HCT116 (cell line): ENCODE results near the gene CDCP1. TPM values are rescaled to one million over a fixed set of nuclear protein-coding genes. Genes with fewer than 3 reads are reported as not detected.

ENCODE experiments used
- ATAC-seq: fragments of 200-7000 bp; cut with Tn5 transposase; 2 replicates; pipeline ENCODE4 v1.9.1; 2020; ENCODE audit warnings: mild to moderate bottlenecking, moderate library complexity
- BruUV-seq: library from RNA; stranded (reverse); fragments of 400-500 nt; replicated peaks from 2 replicates; lab custom pipeline; 2021; lab: Mats Ljungman, UMichigan
- CTCF ChIA-PET: fragments of 300-600 bp; sonication (Branson Sonifier 250); formaldehyde crosslinking; loops from one replicate; lab custom pipeline; 2021; ENCODE audit warnings: antibody characterized with exemption; lab: Charles Lee
- POLR2A ChIA-PET: fragments of 300-600, 350-600 bp; sonication (Branson Sonifier 250); formaldehyde crosslinking; loops from one replicate; lab custom pipeline; 2021; ENCODE audit warnings: antibody characterized with exemption; lab: Charles Lee
- RAD21 ChIA-PET, 2 experiments: fragments of 300-600 bp; sonication (Branson Sonifier 250); formaldehyde crosslinking; loops; one replicate each; lab custom pipeline; 2023; ENCODE audit warnings: low total read pairs in 2 of 2; ENCODE audit not compliant: uncharacterized antibody in 2 of 2, unreplicated experiment in 2 of 2, low non-redundant PET in 1 of 2; lab: Charles Lee
- DNase-seq: peaks from one replicate; pipeline ENCODE4 v3.0.0-alpha.2; 2010; ENCODE audit warnings: low read depth, low spot score
- H2AFZ ChIP-seq: fragments of 200-600 bp; shearing (Covaris generic), sonication (generic); 2 replicates; pipeline ENCODE4 v1.6.1; 2017; ENCODE audit warnings: low read depth, mixed run types, mixed read lengths, antibody characterized with exemption, low read length; ENCODE audit not compliant: poor library complexity, severe bottlenecking
- H3K27ac ChIP-seq: 2 replicates; pipeline ENCODE4 v1.5.1; 2012; ENCODE audit warnings: low read depth, low read length
- H3K27me3 ChIP-seq: fragments of 200-600 bp; sonication (generic); 2 replicates; pipeline ENCODE4 v1.6.1; 2016; ENCODE audit warnings: mixed run types, low read length, mixed read lengths; ENCODE audit not compliant: insufficient read depth
- H3K36me3 ChIP-seq, 2 experiments: fragments of 200-500 bp in 1 of 2; fragments of 200-600 bp in 1 of 2; sonication (Bioruptor generic) in 1 of 2; sonication (generic) in 1 of 2; 2 replicates each; pipeline versions ENCODE4 v1.5.1 to v1.6.1; 2014 to 2016; ENCODE audit warnings: low read length in 2 of 2, inconsistent platforms in 1 of 2, mixed read lengths in 1 of 2, mixed run types in 1 of 2; ENCODE audit not compliant: insufficient read depth in 2 of 2, control insufficient read depth in 1 of 2
- H3K4me1 ChIP-seq, 2 experiments: fragments of 200-600 bp in 1 of 2; sonication (generic) in 1 of 2; 2 replicates each; pipeline versions ENCODE4 v1.5.1 to v1.6.1; 2012 to 2017; ENCODE audit warnings: low read length in 2 of 2, inconsistent platforms in 1 of 2, mild to moderate bottlenecking in 1 of 2, mixed read lengths in 1 of 2, mixed run types in 1 of 2, moderate library complexity in 1 of 2; ENCODE audit not compliant: insufficient read depth in 2 of 2, control insufficient read depth in 1 of 2
- H3K4me2 ChIP-seq: fragments of 200-600 bp; sonication (generic); 2 replicates; pipeline ENCODE4 v1.6.1; 2017; ENCODE audit warnings: mixed run types, low read length, mixed read lengths
- H3K4me3 ChIP-seq, 2 experiments: fragments of 200-600 bp in 1 of 2; sonication (generic) in 1 of 2; replicated peaks in 1 of 2; 2 replicates each; pipeline ENCODE4 v1.5.1; 2011 to 2016; ENCODE audit warnings: low read length in 2 of 2, control low read depth in 1 of 2, low read depth in 1 of 2, mild to moderate bottlenecking in 1 of 2, mixed read lengths in 1 of 2, mixed run types in 1 of 2
- H3K79me2 ChIP-seq: fragments of 200-600 bp; sonication (generic); 2 replicates; pipeline ENCODE4 v1.6.1; 2017; ENCODE audit warnings: mild to moderate bottlenecking, mixed run types, low read length, moderate library complexity, mixed read lengths; ENCODE audit not compliant: insufficient read depth
- H3K9ac ChIP-seq: fragments of 200-600 bp; sonication (generic); 2 replicates; pipeline ENCODE4 v1.6.1; 2016; ENCODE audit warnings: low read length, mixed read lengths
- H3K9me2 ChIP-seq: fragments of 200-600 bp; sonication (generic), shearing (Covaris generic); 2 replicates; pipeline ENCODE4 v1.6.1; 2017; ENCODE audit warnings: mixed run types, mild to moderate bottlenecking, moderate library complexity; ENCODE audit not compliant: insufficient read depth
- H3K9me3 ChIP-seq, 2 experiments: fragments of 200-500 bp in 1 of 2; fragments of 200-600 bp in 1 of 2; sonication (Bioruptor generic) in 1 of 2; sonication (generic) in 1 of 2; 2 replicates each; pipeline ENCODE4 v1.6.1; 2014 to 2017; ENCODE audit warnings: low read length in 2 of 2, mixed read lengths in 2 of 2, inconsistent platforms in 1 of 2, low read depth in 1 of 2, mild to moderate bottlenecking in 1 of 2, mixed run types in 1 of 2, moderate library complexity in 1 of 2; ENCODE audit not compliant: control insufficient read depth in 1 of 2, insufficient read depth in 1 of 2
- H4K20me1 ChIP-seq: fragments of 200-600 bp; sonication (generic), shearing (Covaris generic); 2 replicates; pipeline ENCODE4 v1.6.1; 2017; ENCODE audit warnings: mixed run types, mild to moderate bottlenecking, moderate library complexity; ENCODE audit not compliant: insufficient read depth
- EZH2phosphoT487 ChIP-seq: fragments of 200-600 bp; IDR thresholded peaks from 2 replicates; pipeline ENCODE4 v1.6.1; 2018; ENCODE audit warnings: antibody characterized with exemption, borderline replicate concordance
- FOSL1 ChIP-seq: IDR thresholded peaks from 2 replicates; pipeline ENCODE4 v1.6.1; 2012; ENCODE audit warnings: low read depth
- MAX ChIP-seq: IDR thresholded peaks from 2 replicates; pipeline ENCODE4 v1.6.1; 2012
- POLR2A ChIP-seq: IDR thresholded peaks from 2 replicates; pipeline ENCODE4 v1.7.0; 2011; ENCODE audit warnings: borderline replicate concordance; ENCODE audit not compliant: insufficient read depth, insufficient read length; ENCODE audit errors: extremely low read depth
- RAD21 ChIP-seq: IDR thresholded peaks from 2 replicates; pipeline ENCODE4 v1.6.1; 2012; ENCODE audit warnings: low read depth, mild to moderate bottlenecking
- SIN3A ChIP-seq: IDR thresholded peaks from 2 replicates; pipeline ENCODE4 v1.6.1; 2012; ENCODE audit warnings: low read depth
- SP1 ChIP-seq: IDR thresholded peaks from 2 replicates; pipeline ENCODE4 v1.6.1; 2012; ENCODE audit warnings: low read depth
- YY1 ChIP-seq: IDR thresholded peaks from 2 replicates; pipeline ENCODE4 v1.6.1; 2011; ENCODE audit warnings: low read length, low read depth, moderate library complexity, mild to moderate bottlenecking; ENCODE audit not compliant: insufficient replicate concordance; ENCODE audit errors: extremely low read depth
- ZFX ChIP-seq: fragments of 450-650 bp; IDR thresholded peaks from 2 replicates; pipeline ENCODE4 v1.6.1; 2017
- ZNF274 ChIP-seq: fragments of 200-500 bp; sonication (Bioruptor generic); IDR thresholded peaks from 2 replicates; pipeline ENCODE4 v1.6.1; 2014; ENCODE audit warnings: mild to moderate bottlenecking, low read depth, low read length, inconsistent platforms
- intact Hi-C: fragments of 100-400 bp; cut with micrococcal nuclease; formaldehyde crosslinking; loops from 2 replicates; pipeline ENCODE4 v1.10.0; 2022
- total RNA-seq: library from RNA; stranded (reverse); gene quantifications from one replicate; pipeline ENCODE4 v1.2.1, GENCODE V29; 2021; ENCODE audit not compliant: unreplicated experiment
- TF ChIP-seq, protein P1 (sequence below): IDR thresholded peaks from 2 replicates; pipeline ENCODE4 v1.6.1; 2011; ENCODE audit warnings: mild to moderate bottlenecking, low read length, moderate library complexity; ENCODE audit not compliant: insufficient replicate concordance; ENCODE audit errors: extremely low read depth
- TF ChIP-seq, protein P2 (sequence below): IDR thresholded peaks from 2 replicates; pipeline ENCODE4 v1.6.1; 2012; ENCODE audit warnings: low read depth

CDCP1 gene
- total RNA-seq, 1 experiment from 2014 or later = 196 TPM

- Histone ChIP-seq H3K9me2 (no peaks in the 10 kb centered on the region), H3K9ac (no peak overlapping the region), H2AFZ (no peak overlapping the region), H3K27ac (no peak overlapping the region), H4K20me1 (no peaks in the 10 kb centered on the region), H3K4me3 (no peak overlapping the region), H3K27me3 (no peaks in the 10 kb centered on the region), H3K4me1 (peaks cover 0 to under 1% of the 10 kb centered on the region in 2 experiments; a peak in 1 of 4 replicates), H3K4me2 (no peak overlapping the region), H3K79me2 (no peaks in the 10 kb centered on the region), H3K9me3 (no peaks in the 10 kb centered on the region), H3K36me3 (no peaks in the 10 kb centered on the region)
- ATAC-seq = no peak
- ChIA-PET POLR2A (interaction anchor here (0.9 kb wide), 1 partner anchor 11 kb away, joined by 3 read pairs; no protein-coding TSS in a partner anchor), CTCF (no interaction called here), RAD21 (no interaction called here)
- BruUV-seq = no TSS peak
- intact Hi-C loops = no loop called here
- TF ChIP-seq ZFX = no peak
- no peak for TF ChIP-seq POLR2A
- no peak for TF ChIP-seq SP1
- TF ChIP-seq MAX = no peak
- no peak for TF ChIP-seq FOSL1
- TF ChIP-seq YY1 = no peak
- TF ChIP-seq ZNF274 = no peak
- TF ChIP-seq EZH2phosphoT487 = no peak
- TF ChIP-seq SIN3A = no peak
- DNase-seq = no peak
These were observed 42.8 kb upstream of the CDCP1 start for GRCh38 chr3:45188719-45189659.

DNA sequence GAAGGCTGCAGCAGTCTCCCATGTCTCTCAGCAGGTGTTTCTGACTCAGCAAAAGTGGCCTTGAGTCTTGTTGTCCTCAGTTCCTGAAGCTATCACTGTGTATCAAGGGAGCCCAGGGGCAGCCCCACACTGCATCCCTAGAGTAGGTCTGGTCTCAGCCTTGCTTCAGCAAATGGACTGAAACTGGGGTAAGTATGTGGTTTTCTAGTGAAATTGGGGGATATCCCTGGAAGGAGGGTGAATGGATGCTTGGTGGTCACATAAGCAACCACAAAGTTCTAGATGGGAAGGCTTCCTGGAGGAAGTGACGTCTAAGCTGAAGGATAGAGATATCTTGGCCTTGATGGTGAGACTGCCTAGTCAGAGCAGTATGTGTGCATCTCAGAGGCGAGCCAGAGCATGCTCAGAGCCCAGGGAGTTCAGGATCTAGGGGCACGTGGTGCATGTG is 41.5 kb upstream of the CDCP1 start:
- Histone ChIP-seq H3K36me3 (no peaks in the 10 kb centered on the region), H3K4me3 (no peak overlapping the region), H3K4me1 (peaks cover 8 to 13% of the 10 kb centered on the region in 2 experiments; a peak in 3 of 4 replicates), H3K27ac (no peak overlapping the region), H3K4me2 (no peak overlapping the region), H3K9me2 (no peaks in the 10 kb centered on the region), H3K9me3 (no peaks in the 10 kb centered on the region), H3K9ac (no peak overlapping the region), H3K27me3 (no peaks in the 10 kb centered on the region), H4K20me1 (no peaks in the 10 kb centered on the region), H2AFZ (no peak overlapping the region), H3K79me2 (no peaks in the 10 kb centered on the region)
- POLR2A ChIA-PET = no interaction called here
- no TSS peak for BruUV-seq
- no peak for ATAC-seq
- intact Hi-C loops = no loop called here
- no peak for DNase-seq
- RAD21 ChIA-PET = no interaction called here
- CTCF ChIA-PET = no interaction called here
- no peak for TF ChIP-seq SP1
- TF ChIP-seq, protein P1, sequence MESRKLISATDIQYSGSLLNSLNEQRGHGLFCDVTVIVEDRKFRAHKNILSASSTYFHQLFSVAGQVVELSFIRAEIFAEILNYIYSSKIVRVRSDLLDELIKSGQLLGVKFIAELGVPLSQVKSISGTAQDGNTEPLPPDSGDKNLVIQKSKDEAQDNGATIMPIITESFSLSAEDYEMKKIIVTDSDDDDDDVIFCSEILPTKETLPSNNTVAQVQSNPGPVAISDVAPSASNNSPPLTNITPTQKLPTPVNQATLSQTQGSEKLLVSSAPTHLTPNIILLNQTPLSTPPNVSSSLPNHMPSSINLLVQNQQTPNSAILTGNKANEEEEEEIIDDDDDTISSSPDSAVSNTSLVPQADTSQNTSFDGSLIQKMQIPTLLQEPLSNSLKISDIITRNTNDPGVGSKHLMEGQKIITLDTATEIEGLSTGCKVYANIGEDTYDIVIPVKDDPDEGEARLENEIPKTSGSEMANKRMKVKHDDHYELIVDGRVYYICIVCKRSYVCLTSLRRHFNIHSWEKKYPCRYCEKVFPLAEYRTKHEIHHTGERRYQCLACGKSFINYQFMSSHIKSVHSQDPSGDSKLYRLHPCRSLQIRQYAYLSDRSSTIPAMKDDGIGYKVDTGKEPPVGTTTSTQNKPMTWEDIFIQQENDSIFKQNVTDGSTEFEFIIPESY = no peak
- no peak for TF ChIP-seq MAX
- TF ChIP-seq RAD21 = no peak
- TF ChIP-seq, protein P2, sequence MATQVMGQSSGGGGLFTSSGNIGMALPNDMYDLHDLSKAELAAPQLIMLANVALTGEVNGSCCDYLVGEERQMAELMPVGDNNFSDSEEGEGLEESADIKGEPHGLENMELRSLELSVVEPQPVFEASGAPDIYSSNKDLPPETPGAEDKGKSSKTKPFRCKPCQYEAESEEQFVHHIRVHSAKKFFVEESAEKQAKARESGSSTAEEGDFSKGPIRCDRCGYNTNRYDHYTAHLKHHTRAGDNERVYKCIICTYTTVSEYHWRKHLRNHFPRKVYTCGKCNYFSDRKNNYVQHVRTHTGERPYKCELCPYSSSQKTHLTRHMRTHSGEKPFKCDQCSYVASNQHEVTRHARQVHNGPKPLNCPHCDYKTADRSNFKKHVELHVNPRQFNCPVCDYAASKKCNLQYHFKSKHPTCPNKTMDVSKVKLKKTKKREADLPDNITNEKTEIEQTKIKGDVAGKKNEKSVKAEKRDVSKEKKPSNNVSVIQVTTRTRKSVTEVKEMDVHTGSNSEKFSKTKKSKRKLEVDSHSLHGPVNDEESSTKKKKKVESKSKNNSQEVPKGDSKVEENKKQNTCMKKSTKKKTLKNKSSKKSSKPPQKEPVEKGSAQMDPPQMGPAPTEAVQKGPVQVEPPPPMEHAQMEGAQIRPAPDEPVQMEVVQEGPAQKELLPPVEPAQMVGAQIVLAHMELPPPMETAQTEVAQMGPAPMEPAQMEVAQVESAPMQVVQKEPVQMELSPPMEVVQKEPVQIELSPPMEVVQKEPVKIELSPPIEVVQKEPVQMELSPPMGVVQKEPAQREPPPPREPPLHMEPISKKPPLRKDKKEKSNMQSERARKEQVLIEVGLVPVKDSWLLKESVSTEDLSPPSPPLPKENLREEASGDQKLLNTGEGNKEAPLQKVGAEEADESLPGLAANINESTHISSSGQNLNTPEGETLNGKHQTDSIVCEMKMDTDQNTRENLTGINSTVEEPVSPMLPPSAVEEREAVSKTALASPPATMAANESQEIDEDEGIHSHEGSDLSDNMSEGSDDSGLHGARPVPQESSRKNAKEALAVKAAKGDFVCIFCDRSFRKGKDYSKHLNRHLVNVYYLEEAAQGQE = no peak
